Measurements from ENCODE around the gene ABHD12. TPM values are rescaled to one million over a fixed set of nuclear protein-coding genes. Genes with fewer than 3 reads are reported as not detected.

Gene ABHD12
- total and polyA plus RNA-seq, 2 donors (not counting 3 experiments of a cell fraction or from before 2014, with no cell fraction given): 19.2 to 36.0 TPM

DNA sequence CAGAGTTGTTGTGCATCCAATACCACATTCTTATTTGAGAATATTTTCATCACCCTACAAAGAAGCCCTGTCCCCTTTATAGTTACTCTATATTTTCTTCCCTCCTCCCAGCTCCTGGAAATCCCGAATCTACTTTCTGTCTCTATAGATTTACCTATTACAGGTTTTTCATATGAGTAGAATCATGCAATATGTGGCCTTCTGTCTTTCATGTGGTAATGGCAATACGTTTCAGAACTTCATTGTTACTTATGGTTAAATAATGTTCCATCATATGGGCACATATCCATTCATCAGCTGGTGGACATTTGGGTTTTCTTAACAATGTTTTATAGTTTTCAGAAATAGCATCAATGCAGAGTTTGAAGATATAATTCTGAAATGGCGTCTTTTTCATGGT lies 33.9 kb upstream of the ABHD12 start:
- CTCF ChIA-PET: no interaction called here
- no peak for FAIRE-seq
- H3K27ac ChIP-seq (ENCODE audit: insufficient read depth, low read depth, low read length): no peak overlapping the region
- BruUV-seq (replicated peaks): no TSS peak
- H3K4me1 ChIP-seq (ENCODE audit: control insufficient read depth, extremely low read depth, insufficient read depth, low read length): no peaks in the 10 kb centered on the region
- no peak overlapping the region for H2AFZ ChIP-seq (ENCODE audit: low read depth, low read length)
- H3K27me3 ChIP-seq (ENCODE audit: control insufficient read depth in 2 of 2, insufficient read depth in 2 of 2, low read length in 2 of 2): no peaks in the 10 kb centered on the region
- H3K4me3 ChIP-seq (replicated peaks in 1 of 3; ENCODE audit: insufficient read depth in 1 of 3, low read depth in 1 of 3, low read length in 3 of 3): no peak overlapping the region
- H3K79me2 ChIP-seq (ENCODE audit: control insufficient read depth, insufficient read depth, low read length): no peaks in the 10 kb centered on the region
- POLR2A ChIA-PET: no interaction called here
- TF ChIP-seq CTCF (IDR thresholded peaks at IDR 0.05; ENCODE audit: extremely low read depth in 1 of 2, insufficient read depth in 1 of 2, low read depth in 1 of 2, low read length in 2 of 2) (no peak), POLR2A (IDR thresholded peaks at IDR 0.05; ENCODE audit: low read depth, low read length) (no peak), MYC (IDR thresholded peaks at IDR 0.05; ENCODE audit: low read depth, low read length) (no peak), EZH2 (IDR thresholded peaks at IDR 0.05; ENCODE audit: borderline replicate concordance, low read depth, low read length, severe bottlenecking) (no peak), GATA2 (IDR thresholded peaks at IDR 0.05; ENCODE audit: insufficient read depth, insufficient read length, low read depth, low read length) (no peak), MAX (IDR thresholded peaks at IDR 0.05; ENCODE audit: insufficient read depth, insufficient read length) (no peak), JUN (IDR thresholded peaks at IDR 0.05; ENCODE audit: borderline replicate concordance, insufficient read depth, insufficient read length, low read depth) (no peak), POLR2AphosphoS5 (IDR thresholded peaks at IDR 0.05; ENCODE audit: insufficient read depth, low read depth, low read length) (no peak), FOS (IDR thresholded peaks at IDR 0.05; ENCODE audit: borderline replicate concordance, insufficient read depth, low read length) (no peak)
- dilution Hi-C loops (cut with MboI; ENCODE audit: extremely low pct_ligation_motif_present, low sequenced_read_pairs): no loop called here
- H4K20me1 ChIP-seq (replicated peaks; ENCODE audit: control insufficient read depth, extremely low read depth, insufficient read depth, low read length): no peaks in the 10 kb centered on the region
- no peak overlapping the region for H3K9ac ChIP-seq (replicated peaks; ENCODE audit: extremely low read depth, insufficient read depth, low read length)
- no peak for DNase-seq (ENCODE audit: low read depth, low spot score)
- H3K4me2 ChIP-seq (ENCODE audit: insufficient read depth, low read length): no peak overlapping the region
- H3K36me3 ChIP-seq (ENCODE audit: control insufficient read depth in 2 of 2, extremely low read depth in 1 of 2, insufficient read depth in 2 of 2, low read length in 2 of 2): peaks cover 0 to 11% of the 10 kb centered on the region in 2 experiments
- H3K9me3 ChIP-seq (replicated peaks; ENCODE audit: control insufficient read depth, insufficient read depth, low read length): no peaks in the 10 kb centered on the region
- H3K9me1 ChIP-seq (replicated peaks; ENCODE audit: control insufficient read depth, extremely low read depth, insufficient read depth, low read length): no peaks in the 10 kb centered on the region
- intact Hi-C loops (cut with micrococcal nuclease): no loop called here
